ENCODE measurements around the gene CTBP2. TPM values are rescaled to one million over a fixed set of nuclear protein-coding genes. Genes with fewer than 3 reads are reported as not detected.

The CTBP2 gene
- total RNA-seq, 2 donors from 2014 or later, result 32.0 to 49.0 TPM

- TF ChIP-seq POLR2A (IDR thresholded peaks at IDR 0.05) (peak in 2 of 3 donors; percentile 45 to 48), CTCF (IDR thresholded peaks at IDR 0.05) (peak in 1 of 7 experiments; percentile 7)
- H3K4me3 ChIP-seq, result no peak overlapping the region
- no peaks in the 10 kb centered on the region for H3K27me3 ChIP-seq
- no peaks in the 10 kb centered on the region for H3K9me3 ChIP-seq
- DNase-seq (peak in 1 of 4 donors; percentile 58), ATAC-seq (no peak)
- peak overlapping the region; percentile 89 to 100 (median 98) for H3K27ac ChIP-seq
- intact Hi-C loops (cut with DNase I), result no loop called here
- WGBS, 2 donors, result 6 to 10% methylated on average over 3 of the region's 3 CpGs
- H3K4me1 ChIP-seq, result peaks cover 62% of the 10 kb centered on the region
- no peaks in the 10 kb centered on the region for H3K36me3 ChIP-seq (replicated peaks in 1 of 2; ENCODE audit: insufficient read depth in 1 of 2, low read depth in 2 of 2)
Observed at GRCh38 chr10:125157505-125157904, 2.9 kb downstream of the CTBP2 start.

- peak; percentile 73 to 90 (median 82) for DNase-seq
Observed at GRCh38 chr10:125156739-125157480, 3.5 kb downstream of the CTBP2 start.

GRCh38 chr10:125156196-125156595 is 4.2 kb downstream of the CTBP2 start:
- Histone ChIP-seq H3K4me3 (no peak overlapping the region), H3K4me1 (peaks cover 66% of the 10 kb centered on the region), H3K36me3 (replicated peaks in 1 of 2; ENCODE audit: insufficient read depth in 1 of 2, low read depth in 2 of 2) (no peaks in the 10 kb centered on the region), H3K27ac (peak overlapping the region; percentile 89 to 100 (median 98)), H3K9me3 (no peaks in the 10 kb centered on the region), H3K27me3 (no peaks in the 10 kb centered on the region)
- no peak for TF ChIP-seq POLR2A (IDR thresholded peaks at IDR 0.05)
- no peak for TF ChIP-seq CTCF (IDR thresholded peaks at IDR 0.05)
- 14 to 16% methylated on average over 3 of the region's 3 CpGs for WGBS, 2 donors
- ATAC-seq (no peak), DNase-seq (no peak)
- intact Hi-C loops (cut with DNase I), result no loop called here

More at GRCh38 chr10:125156739-125157480, 3.5 kb downstream of the CTBP2 start:
- no peak overlapping the region for H3K4me3 ChIP-seq
- H3K9me3 ChIP-seq, result no peaks in the 10 kb centered on the region
- ATAC-seq, result peak; percentile 49
- no peak for TF ChIP-seq CTCF (IDR thresholded peaks at IDR 0.05)
- peak in 2 of 3 donors; percentile 39 to 47 for TF ChIP-seq POLR2A (IDR thresholded peaks at IDR 0.05)
- 8 to 10% methylated on average over 13 of the region's 13 CpGs for WGBS, 2 donors
- no peaks in the 10 kb centered on the region for H3K36me3 ChIP-seq (replicated peaks in 1 of 2; ENCODE audit: insufficient read depth in 1 of 2, low read depth in 2 of 2)
- no peaks in the 10 kb centered on the region for H3K27me3 ChIP-seq
- intact Hi-C loops (cut with DNase I), result no loop called here
- H3K4me1 ChIP-seq, result peaks cover 62% of the 10 kb centered on the region
- H3K27ac ChIP-seq, result peak overlapping the region; percentile 89 to 100 (median 98)

DNA sequence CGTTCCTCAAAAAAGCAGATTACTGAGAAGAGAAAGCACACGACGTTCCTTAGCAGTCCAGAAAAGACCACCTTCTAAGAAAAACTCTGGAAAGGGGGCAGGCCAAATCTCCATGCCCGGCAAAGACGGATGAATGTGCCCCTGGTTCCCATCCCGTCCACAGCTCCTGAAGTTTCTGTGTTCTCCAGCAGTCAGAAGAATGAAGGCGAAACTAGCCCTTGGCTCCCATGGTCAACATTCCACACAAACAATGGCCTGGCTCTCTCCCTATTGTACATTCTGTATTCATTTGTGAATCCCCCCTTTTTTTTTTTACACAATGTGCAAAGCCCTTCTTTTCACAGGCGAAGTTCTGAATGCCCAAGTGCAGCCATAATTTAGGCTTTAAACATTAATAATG is 5.3 kb downstream of the CTBP2 start:
- 8 to 14% methylated on average over 8 of the region's 8 CpGs for WGBS, 2 donors
- peaks cover 77% of the 10 kb centered on the region for H3K4me1 ChIP-seq
- DNase-seq (peak in 1 of 4 donors; percentile 29), ATAC-seq (no peak)
- H3K27me3 ChIP-seq, result no peaks in the 10 kb centered on the region
- no peak overlapping the region for H3K4me3 ChIP-seq
- no peaks in the 10 kb centered on the region for H3K9me3 ChIP-seq
- TF ChIP-seq POLR2A (IDR thresholded peaks at IDR 0.05), result no peak
- TF ChIP-seq CTCF (IDR thresholded peaks at IDR 0.05), result no peak
- intact Hi-C loops (cut with DNase I), result no loop called here
- peak overlapping the region; percentile 37 to 100 (median 98) for H3K27ac ChIP-seq
- H3K36me3 ChIP-seq (replicated peaks in 1 of 2; ENCODE audit: insufficient read depth in 1 of 2, low read depth in 2 of 2), result no peaks in the 10 kb centered on the region
